GM23338 (cell line): ENCODE data around the gene BLOC1S5. TPM values are rescaled to one million over a fixed set of nuclear protein-coding genes. Genes with fewer than 3 reads are reported as not detected.
A peak's percentile ranks its signal among the peaks of the same experiment; 100 is the strongest.

Source experiments
- ATAC-seq: fragments of 200-7000 bp; cut with Tn5 transposase; 3 replicates; pipeline ENCODE4 v1.9.1; 2020
- DNase-seq: peaks from one replicate; pipeline ENCODE4 v3.0.0-alpha.2; 2015; ENCODE audit warnings: low spot score
- H2AFZ ChIP-seq: fragments of 200-600 bp; sonication (generic); 2 replicates; pipeline ENCODE4 v1.8.0; 2016; ENCODE audit warnings: antibody characterized with exemption, mild to moderate bottlenecking, moderate library complexity
- H3F3A ChIP-seq: fragments of 200-600 bp; sonication (generic); replicated peaks from 2 replicates; pipeline ENCODE4 v1.8.0; 2017; ENCODE audit warnings: antibody characterized with exemption, mixed run types, low read depth
- H3K27ac ChIP-seq: fragments of 200-600 bp; sonication (generic); 2 replicates; pipeline ENCODE4 v1.6.1; 2016; ENCODE audit warnings: low read depth
- H3K27me3 ChIP-seq: fragments of 200-600 bp; sonication (generic); 2 replicates; pipeline ENCODE4 v1.8.0; 2016; ENCODE audit warnings: mild to moderate bottlenecking, mixed run types, moderate library complexity; ENCODE audit not compliant: insufficient read depth
- H3K36me3 ChIP-seq: fragments of 200-600 bp; sonication (generic); 2 replicates; pipeline ENCODE4 v1.8.0; 2016; ENCODE audit warnings: mild to moderate bottlenecking; ENCODE audit not compliant: insufficient read depth
- H3K4me1 ChIP-seq: fragments of 200-600 bp; sonication (generic); 2 replicates; pipeline ENCODE4 v1.8.0; 2016; ENCODE audit warnings: mild to moderate bottlenecking, moderate library complexity; ENCODE audit not compliant: insufficient read depth
- H3K4me2 ChIP-seq: fragments of 200-600 bp; sonication (generic); 2 replicates; pipeline ENCODE4 v1.7.1; 2017; ENCODE audit warnings: mixed run types
- H3K4me3 ChIP-seq: fragments of 200-600 bp; sonication (generic); 2 replicates; pipeline ENCODE4 v1.6.1; 2016; ENCODE audit warnings: mixed run types
- H3K79me2 ChIP-seq: fragments of 200-600 bp; sonication (generic); replicated peaks from 2 replicates; pipeline ENCODE4 v1.8.0; 2017; ENCODE audit warnings: mild to moderate bottlenecking; ENCODE audit not compliant: insufficient read depth
- H3K9me2 ChIP-seq: fragments of 200-600 bp; sonication (generic); 2 replicates; pipeline ENCODE4 v1.8.0; 2017; ENCODE audit not compliant: insufficient read depth
- H4K20me1 ChIP-seq: fragments of 200-600 bp; sonication (generic); replicated peaks from 2 replicates; pipeline ENCODE4 v1.8.0; 2017; ENCODE audit warnings: mild to moderate bottlenecking; ENCODE audit not compliant: insufficient read depth
- H3K27ac Mint-ChIP-seq: 2 replicates; pipeline ENCODE4 v1.8.0; 2020; ENCODE audit warnings: inconsistent platforms, mild to moderate bottlenecking, moderate library complexity, mixed read lengths
- H3K27me3 Mint-ChIP-seq: 3 replicates; pipeline ENCODE4 v1.8.0; 2022; ENCODE audit warnings: low read depth, mild to moderate bottlenecking, moderate library complexity, mixed read lengths, inconsistent platforms; ENCODE audit not compliant: insufficient read depth, poor library complexity
- H3K36me3 Mint-ChIP-seq: 3 replicates; pipeline ENCODE4 v1.8.0; 2021; ENCODE audit warnings: low read depth, mild to moderate bottlenecking, inconsistent platforms, moderate library complexity, mixed read lengths
- H3K4me1 Mint-ChIP-seq: 3 replicates; pipeline ENCODE4 v1.8.0; 2020; ENCODE audit warnings: mild to moderate bottlenecking, inconsistent platforms, mixed read lengths
- H3K4me3 Mint-ChIP-seq: 3 replicates; pipeline ENCODE4 v1.8.0; 2021; ENCODE audit warnings: moderate library complexity, mild to moderate bottlenecking, inconsistent platforms, mixed read lengths
- H3K9me3 Mint-ChIP-seq: 3 replicates; pipeline ENCODE4 v1.8.0; 2020; ENCODE audit warnings: moderate library complexity, mild to moderate bottlenecking, inconsistent platforms, mixed read lengths
- CREB1 ChIP-seq: fragments of 250-450 bp; sonication (Bioruptor Pico); IDR thresholded peaks from 2 replicates; pipeline ENCODE4 v1.5.0; 2020; ENCODE audit warnings: low read depth, mild to moderate bottlenecking, moderate library complexity
- EZH2phosphoT487 ChIP-seq: fragments of 200-600 bp; sonication (generic); IDR thresholded peaks from one replicate; pipeline ENCODE4 v1.8.1; 2018; ENCODE audit warnings: antibody characterized with exemption; ENCODE audit not compliant: unreplicated experiment
- JUNB ChIP-seq: IDR thresholded peaks from one replicate; pipeline ENCODE4 v1.6.1; 2016; ENCODE audit warnings: antibody characterized with exemption; ENCODE audit not compliant: unreplicated experiment
- NANOG ChIP-seq: IDR thresholded peaks from 2 replicates; pipeline ENCODE4 v1.6.1; 2016; ENCODE audit warnings: antibody characterized with exemption, borderline replicate concordance
- POLR2AphosphoS5 ChIP-seq: IDR thresholded peaks from 2 replicates; pipeline ENCODE4 v1.6.1; 2016; ENCODE audit warnings: antibody characterized with exemption, low read depth
- ZNF114 ChIP-seq: fragments of 250-450 bp; sonication (Bioruptor Pico); IDR thresholded peaks from 2 replicates; pipeline ENCODE4 v1.5.0; 2020; ENCODE audit warnings: mild to moderate bottlenecking, moderate library complexity
- polyA plus RNA-seq: library from polyadenylated mRNA; unstranded; fragments of >200 nt; fragmentation: Nextera tagmentation; extraction: Ambion mirVana; gene quantifications from 2 replicates; pipeline ENCODE4 v1.2.1, GENCODE V29; 2016
- total RNA-seq: library from RNA; depleted of rRNA; stranded (reverse); fragments of >200 nt; shearing (Covaris generic); gene quantifications from 2 replicates; pipeline ENCODE4 v1.2.3, GENCODE V29; 2014
- TF ChIP-seq, protein P1 (sequence below): IDR thresholded peaks from 2 replicates; pipeline ENCODE4 v1.6.1; 2016; ENCODE audit warnings: antibody characterized with exemption
- TF ChIP-seq, protein P2 (sequence below): fragments of 250-450 bp; sonication (Bioruptor Pico); IDR thresholded peaks from 2 replicates; pipeline ENCODE4 v1.5.0; 2020; ENCODE audit warnings: mild to moderate bottlenecking, moderate library complexity
- TF ChIP-seq, protein P3 (sequence below): IDR thresholded peaks from one replicate; pipeline ENCODE4 v1.6.1; 2018; ENCODE audit warnings: antibody characterized with exemption; ENCODE audit not compliant: unreplicated experiment

BLOC1S5 gene
- total and polyA plus RNA-seq, 2 experiments from 2014 or later = 14.9 to 16.6 TPM

DNA sequence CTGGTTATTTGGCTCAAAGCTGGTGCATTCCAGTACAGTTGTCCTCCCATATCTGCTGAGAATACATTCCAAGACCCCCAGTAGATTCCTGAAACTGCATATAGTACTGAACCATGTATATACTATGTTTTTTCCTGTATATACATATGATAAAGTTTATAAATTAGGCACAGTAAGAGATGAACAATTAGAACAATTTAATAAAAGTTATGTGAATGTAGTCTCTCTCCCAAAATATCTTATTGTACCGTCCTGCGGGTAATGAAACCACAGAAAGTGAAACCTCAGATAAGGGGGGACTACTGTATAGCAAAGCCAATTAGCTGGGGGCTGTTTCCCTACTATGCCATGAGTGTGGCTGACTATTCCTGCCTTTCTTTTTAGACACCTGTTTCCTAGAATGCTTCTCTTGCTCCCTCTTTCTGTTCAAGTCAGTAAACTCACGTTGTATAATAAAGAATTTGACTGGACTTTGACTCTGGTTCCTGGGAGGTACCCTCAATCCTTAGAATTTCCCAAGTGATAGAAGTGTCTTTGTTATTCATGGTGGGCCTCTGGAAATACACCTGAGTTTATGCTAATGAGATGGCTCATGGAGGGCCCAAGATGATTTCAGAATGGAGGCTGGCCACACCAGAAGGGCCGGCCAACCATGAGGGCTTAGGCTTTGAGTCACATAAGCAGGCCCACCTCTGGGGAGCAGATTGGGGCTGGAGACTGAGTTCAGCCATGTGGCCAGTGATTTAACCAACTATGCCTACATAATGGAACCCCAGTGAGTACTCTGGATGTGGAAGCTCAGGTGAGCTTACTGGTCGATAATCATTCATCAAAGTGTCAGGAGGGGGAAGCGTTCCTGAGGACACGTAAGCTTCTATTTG, 689 bp upstream of the BLOC1S5 start:
- Mint-ChIP-seq H3K4me1 (peaks cover 30% of the 10 kb centered on the region), H3K36me3 (peaks cover 7% of the 10 kb centered on the region; the same call in 2 of the 3 replicates), H3K9me3 (no peaks in the 10 kb centered on the region), H3K27ac (peak overlapping the region; percentile 94), H3K27me3 (peaks cover 3% of the 10 kb centered on the region), H3K4me3 (peak overlapping the region; percentile 96)
- H3K27me3 ChIP-seq = no peaks in the 10 kb centered on the region
- peak overlapping the region; percentile 74; the same call in 1 of the 2 replicates for H3K4me3 ChIP-seq
- no peaks in the 10 kb centered on the region for H4K20me1 ChIP-seq
- TF ChIP-seq EZH2phosphoT487 = no peak
- no peak for TF ChIP-seq POLR2AphosphoS5
- no peak for TF ChIP-seq NANOG
- no peak for TF ChIP-seq ZNF114 (CRISPR knock-in tag)
- TF ChIP-seq JUNB = no peak
- TF ChIP-seq CREB1 = no peak
- TF ChIP-seq, protein P1, sequence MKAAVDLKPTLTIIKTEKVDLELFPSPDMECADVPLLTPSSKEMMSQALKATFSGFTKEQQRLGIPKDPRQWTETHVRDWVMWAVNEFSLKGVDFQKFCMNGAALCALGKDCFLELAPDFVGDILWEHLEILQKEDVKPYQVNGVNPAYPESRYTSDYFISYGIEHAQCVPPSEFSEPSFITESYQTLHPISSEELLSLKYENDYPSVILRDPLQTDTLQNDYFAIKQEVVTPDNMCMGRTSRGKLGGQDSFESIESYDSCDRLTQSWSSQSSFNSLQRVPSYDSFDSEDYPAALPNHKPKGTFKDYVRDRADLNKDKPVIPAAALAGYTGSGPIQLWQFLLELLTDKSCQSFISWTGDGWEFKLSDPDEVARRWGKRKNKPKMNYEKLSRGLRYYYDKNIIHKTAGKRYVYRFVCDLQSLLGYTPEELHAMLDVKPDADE = no peak
- TF ChIP-seq, protein P2, sequence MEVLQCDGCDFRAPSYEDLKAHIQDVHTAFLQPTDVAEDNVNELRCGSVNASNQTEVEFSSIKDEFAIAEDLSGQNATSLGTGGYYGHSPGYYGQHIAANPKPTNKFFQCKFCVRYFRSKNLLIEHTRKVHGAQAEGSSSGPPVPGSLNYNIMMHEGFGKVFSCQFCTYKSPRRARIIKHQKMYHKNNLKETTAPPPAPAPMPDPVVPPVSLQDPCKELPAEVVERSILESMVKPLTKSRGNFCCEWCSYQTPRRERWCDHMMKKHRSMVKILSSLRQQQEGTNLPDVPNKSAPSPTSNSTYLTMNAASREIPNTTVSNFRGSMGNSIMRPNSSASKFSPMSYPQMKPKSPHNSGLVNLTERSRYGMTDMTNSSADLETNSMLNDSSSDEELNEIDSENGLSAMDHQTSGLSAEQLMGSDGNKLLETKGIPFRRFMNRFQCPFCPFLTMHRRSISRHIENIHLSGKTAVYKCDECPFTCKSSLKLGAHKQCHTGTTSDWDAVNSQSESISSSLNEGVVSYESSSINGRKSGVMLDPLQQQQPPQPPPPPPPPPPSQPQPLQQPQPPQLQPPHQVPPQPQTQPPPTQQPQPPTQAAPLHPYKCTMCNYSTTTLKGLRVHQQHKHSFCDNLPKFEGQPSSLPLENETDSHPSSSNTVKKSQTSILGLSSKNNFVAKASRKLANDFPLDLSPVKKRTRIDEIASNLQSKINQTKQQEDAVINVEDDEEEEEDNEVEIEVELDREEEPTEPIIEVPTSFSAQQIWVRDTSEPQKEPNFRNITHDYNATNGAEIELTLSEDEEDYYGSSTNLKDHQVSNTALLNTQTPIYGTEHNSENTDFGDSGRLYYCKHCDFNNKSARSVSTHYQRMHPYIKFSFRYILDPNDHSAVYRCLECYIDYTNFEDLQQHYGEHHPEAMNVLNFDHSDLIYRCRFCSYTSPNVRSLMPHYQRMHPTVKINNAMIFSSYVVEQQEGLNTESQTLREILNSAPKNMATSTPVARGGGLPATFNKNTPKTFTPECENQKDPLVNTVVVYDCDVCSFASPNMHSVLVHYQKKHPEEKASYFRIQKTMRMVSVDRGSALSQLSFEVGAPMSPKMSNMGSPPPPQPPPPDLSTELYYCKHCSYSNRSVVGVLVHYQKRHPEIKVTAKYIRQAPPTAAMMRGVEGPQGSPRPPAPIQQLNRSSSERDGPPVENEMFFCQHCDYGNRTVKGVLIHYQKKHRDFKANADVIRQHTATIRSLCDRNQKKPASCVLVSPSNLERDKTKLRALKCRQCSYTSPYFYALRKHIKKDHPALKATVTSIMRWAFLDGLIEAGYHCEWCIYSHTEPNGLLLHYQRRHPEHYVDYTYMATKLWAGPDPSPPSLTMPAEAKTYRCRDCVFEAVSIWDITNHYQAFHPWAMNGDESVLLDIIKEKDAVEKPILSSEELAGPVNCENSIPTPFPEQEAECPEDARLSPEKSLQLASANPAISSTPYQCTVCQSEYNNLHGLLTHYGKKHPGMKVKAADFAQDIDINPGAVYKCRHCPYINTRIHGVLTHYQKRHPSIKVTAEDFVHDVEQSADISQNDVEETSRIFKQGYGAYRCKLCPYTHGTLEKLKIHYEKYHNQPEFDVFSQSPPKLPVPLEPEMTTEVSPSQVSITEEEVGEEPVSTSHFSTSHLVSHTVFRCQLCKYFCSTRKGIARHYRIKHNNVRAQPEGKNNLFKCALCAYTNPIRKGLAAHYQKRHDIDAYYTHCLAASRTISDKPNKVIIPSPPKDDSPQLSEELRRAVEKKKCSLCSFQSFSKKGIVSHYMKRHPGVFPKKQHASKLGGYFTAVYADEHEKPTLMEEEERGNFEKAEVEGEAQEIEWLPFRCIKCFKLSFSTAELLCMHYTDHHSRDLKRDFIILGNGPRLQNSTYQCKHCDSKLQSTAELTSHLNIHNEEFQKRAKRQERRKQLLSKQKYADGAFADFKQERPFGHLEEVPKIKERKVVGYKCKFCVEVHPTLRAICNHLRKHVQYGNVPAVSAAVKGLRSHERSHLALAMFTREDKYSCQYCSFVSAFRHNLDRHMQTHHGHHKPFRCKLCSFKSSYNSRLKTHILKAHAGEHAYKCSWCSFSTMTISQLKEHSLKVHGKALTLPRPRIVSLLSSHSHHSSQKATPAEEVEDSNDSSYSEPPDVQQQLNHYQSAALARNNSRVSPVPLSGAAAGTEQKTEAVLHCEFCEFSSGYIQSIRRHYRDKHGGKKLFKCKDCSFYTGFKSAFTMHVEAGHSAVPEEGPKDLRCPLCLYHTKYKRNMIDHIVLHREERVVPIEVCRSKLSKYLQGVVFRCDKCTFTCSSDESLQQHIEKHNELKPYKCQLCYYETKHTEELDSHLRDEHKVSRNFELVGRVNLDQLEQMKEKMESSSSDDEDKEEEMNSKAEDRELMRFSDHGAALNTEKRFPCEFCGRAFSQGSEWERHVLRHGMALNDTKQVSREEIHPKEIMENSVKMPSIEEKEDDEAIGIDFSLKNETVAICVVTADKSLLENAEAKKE (CRISPR knock-in tag) = no peak
- TF ChIP-seq, protein P3, sequence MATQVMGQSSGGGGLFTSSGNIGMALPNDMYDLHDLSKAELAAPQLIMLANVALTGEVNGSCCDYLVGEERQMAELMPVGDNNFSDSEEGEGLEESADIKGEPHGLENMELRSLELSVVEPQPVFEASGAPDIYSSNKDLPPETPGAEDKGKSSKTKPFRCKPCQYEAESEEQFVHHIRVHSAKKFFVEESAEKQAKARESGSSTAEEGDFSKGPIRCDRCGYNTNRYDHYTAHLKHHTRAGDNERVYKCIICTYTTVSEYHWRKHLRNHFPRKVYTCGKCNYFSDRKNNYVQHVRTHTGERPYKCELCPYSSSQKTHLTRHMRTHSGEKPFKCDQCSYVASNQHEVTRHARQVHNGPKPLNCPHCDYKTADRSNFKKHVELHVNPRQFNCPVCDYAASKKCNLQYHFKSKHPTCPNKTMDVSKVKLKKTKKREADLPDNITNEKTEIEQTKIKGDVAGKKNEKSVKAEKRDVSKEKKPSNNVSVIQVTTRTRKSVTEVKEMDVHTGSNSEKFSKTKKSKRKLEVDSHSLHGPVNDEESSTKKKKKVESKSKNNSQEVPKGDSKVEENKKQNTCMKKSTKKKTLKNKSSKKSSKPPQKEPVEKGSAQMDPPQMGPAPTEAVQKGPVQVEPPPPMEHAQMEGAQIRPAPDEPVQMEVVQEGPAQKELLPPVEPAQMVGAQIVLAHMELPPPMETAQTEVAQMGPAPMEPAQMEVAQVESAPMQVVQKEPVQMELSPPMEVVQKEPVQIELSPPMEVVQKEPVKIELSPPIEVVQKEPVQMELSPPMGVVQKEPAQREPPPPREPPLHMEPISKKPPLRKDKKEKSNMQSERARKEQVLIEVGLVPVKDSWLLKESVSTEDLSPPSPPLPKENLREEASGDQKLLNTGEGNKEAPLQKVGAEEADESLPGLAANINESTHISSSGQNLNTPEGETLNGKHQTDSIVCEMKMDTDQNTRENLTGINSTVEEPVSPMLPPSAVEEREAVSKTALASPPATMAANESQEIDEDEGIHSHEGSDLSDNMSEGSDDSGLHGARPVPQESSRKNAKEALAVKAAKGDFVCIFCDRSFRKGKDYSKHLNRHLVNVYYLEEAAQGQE = no peak
- no peak overlapping the region for H2AFZ ChIP-seq
- H3K79me2 ChIP-seq = peaks cover 7% of the 10 kb centered on the region; the same call in 1 of the 2 replicates
- no peaks in the 10 kb centered on the region for H3F3A ChIP-seq
- DNase-seq = peak; percentile 41
- peaks cover 15% of the 10 kb centered on the region for H3K4me1 ChIP-seq
- no peaks in the 10 kb centered on the region for H3K36me3 ChIP-seq
- ATAC-seq = no peak; the same call in 2 of the 3 replicates
- peak overlapping the region; percentile 41; the same call in 1 of the 2 replicates for H3K27ac ChIP-seq
- H3K4me2 ChIP-seq = peak overlapping the region; percentile 22; the same call in 1 of the 2 replicates
- no peaks in the 10 kb centered on the region for H3K9me2 ChIP-seq
